Measurements from ENCODE around the gene TDP2. TPM values are rescaled to one million over a fixed set of nuclear protein-coding genes. Genes with fewer than 3 reads are reported as not detected.

The TDP2 gene
- total RNA-seq, 1 experiment from 2014 or later: 33.6 TPM

- no TSS peak for BruUV-seq (replicated peaks)
- Histone ChIP-seq H3K27ac (ENCODE audit: low read length) (no peak overlapping the region), H3K4me3 (ENCODE audit: low read depth in 2 of 2, low read length in 2 of 2) (no peak overlapping the region), H3K36me3 (ENCODE audit: control insufficient read depth, insufficient read depth, low read length) (no peaks in the 10 kb centered on the region), H3K9me3 (ENCODE audit: control insufficient read depth, insufficient read depth, low read depth, low read length) (no peaks in the 10 kb centered on the region), H3K4me1 (ENCODE audit: control insufficient read depth, insufficient read depth, low read length) (no peaks in the 10 kb centered on the region), H3K27me3 (ENCODE audit: control insufficient read depth, insufficient read depth, low read length) (no peaks in the 10 kb centered on the region)
- intact Hi-C loops (cut with micrococcal nuclease; ENCODE audit: unreplicated experiment) (no loop called here), in situ Hi-C loops (cut with HindIII; ENCODE audit: low pct_unique_long_range_greater_than_20kb, low sequenced_read_pairs) (no loop called here)
- DNase-seq (ENCODE audit: low read depth, low spot score) (no peak), ATAC-seq (no peak)
- CTCF ChIA-PET: no interaction called here
- no peak for TF ChIP-seq CTCF (IDR thresholded peaks at IDR 0.05)
- TF ChIP-seq TCF7L2 (IDR thresholded peaks at IDR 0.05; ENCODE audit: low read depth, low read length): no peak
- no peak for TF ChIP-seq POLR2AphosphoS5 (IDR thresholded peaks at IDR 0.05; ENCODE audit: low read depth, low read length)
- no peak for TF ChIP-seq SIN3A (IDR thresholded peaks at IDR 0.05; ENCODE audit: borderline replicate concordance, insufficient read depth, low read depth, low read length)
- no peak for TF ChIP-seq REST (IDR thresholded peaks at IDR 0.05; ENCODE audit: insufficient read depth in 1 of 2, low read depth in 2 of 2, low read length in 1 of 2)
- POLR2A ChIA-PET: no interaction called here
Observed at GRCh38 chr6:24619661-24620060, 47.0 kb downstream of the TDP2 start.

- no peaks in the 10 kb centered on the region for H3K36me3 ChIP-seq (ENCODE audit: control insufficient read depth, insufficient read depth, low read length)
- BruUV-seq (replicated peaks): no TSS peak
Observed at GRCh38 chr6:24614648-24615047, 52.1 kb downstream of the TDP2 start.

More at GRCh38 chr6:24614648-24615047, 52.1 kb downstream of the TDP2 start:
- in situ Hi-C loops (cut with HindIII; ENCODE audit: low pct_unique_long_range_greater_than_20kb, low sequenced_read_pairs) (no loop called here), intact Hi-C loops (cut with micrococcal nuclease; ENCODE audit: unreplicated experiment) (no loop called here)
- Histone ChIP-seq H3K9me3 (ENCODE audit: control insufficient read depth, insufficient read depth, low read depth, low read length) (no peaks in the 10 kb centered on the region), H3K27me3 (ENCODE audit: control insufficient read depth, insufficient read depth, low read length) (no peaks in the 10 kb centered on the region), H3K4me3 (ENCODE audit: low read depth in 2 of 2, low read length in 2 of 2) (no peak overlapping the region), H3K4me1 (ENCODE audit: control insufficient read depth, insufficient read depth, low read length) (0 out of 2 replicates have a peak, but pooled peaks cover 2% of the 10 kb centered on the region), H3K27ac (ENCODE audit: low read length) (no peak overlapping the region)
- TF ChIP-seq SIN3A (IDR thresholded peaks at IDR 0.05; ENCODE audit: borderline replicate concordance, insufficient read depth, low read depth, low read length) (no peak), CTCF (IDR thresholded peaks at IDR 0.05) (no peak), POLR2AphosphoS5 (IDR thresholded peaks at IDR 0.05; ENCODE audit: low read depth, low read length) (no peak), TCF7L2 (IDR thresholded peaks at IDR 0.05; ENCODE audit: low read depth, low read length) (no peak), REST (IDR thresholded peaks at IDR 0.05; ENCODE audit: insufficient read depth in 1 of 2, low read depth in 2 of 2, low read length in 1 of 2) (no peak)
- ChIA-PET POLR2A (no interaction called here), CTCF (no interaction called here)
- DNase-seq (ENCODE audit: low read depth, low spot score): no peak
- ATAC-seq: no peak
